ENCODE data around the gene SCGN.

SCGN gene

GRCh38 chr6:25685896-25686295, 33.9 kb downstream of the SCGN start:
- DNase-seq (ENCODE audit: low spot score) = no peak

GRCh38 chr6:25686856-25687255, 34.8 kb downstream of the SCGN start:
- no peak for DNase-seq (ENCODE audit: low spot score)

- DNase-seq (ENCODE audit: low spot score) = no peak
These were observed 38.0 kb downstream of the SCGN start for GRCh38 chr6:25689966-25690365.

- DNase-seq (ENCODE audit: low spot score) = no peak
These were observed 39.9 kb downstream of the SCGN start for GRCh38 chr6:25691894-25692293.

DNA sequence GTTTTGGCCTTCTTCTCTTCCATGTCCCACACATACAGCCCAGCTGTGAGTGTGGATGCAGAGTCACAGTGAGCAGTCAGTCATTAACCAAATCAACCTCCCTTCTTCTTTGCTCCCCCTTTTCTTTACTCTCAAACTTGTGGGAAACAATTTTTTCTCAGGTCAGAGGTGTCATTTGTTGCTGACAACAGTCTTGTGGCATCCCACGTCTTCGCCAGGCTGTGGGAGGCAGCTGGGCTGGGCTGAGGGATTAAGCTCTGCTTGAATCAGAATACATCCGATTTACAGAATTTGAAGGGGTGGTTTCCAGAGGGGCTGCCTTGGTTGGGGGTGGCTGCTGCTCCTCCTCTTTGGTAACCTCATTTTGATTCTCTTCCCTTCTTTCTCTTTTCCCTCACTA, 40.5 kb downstream of the SCGN start:
- DNase-seq (ENCODE audit: low spot score) = no peak

- DNase-seq (ENCODE audit: low spot score) = no peak
These were observed 42.4 kb downstream of the SCGN start for GRCh38 chr6:25694366-25694765.

- no peak for DNase-seq (ENCODE audit: low spot score)
These were observed 43.7 kb downstream of the SCGN start for GRCh38 chr6:25695671-25696070.

GRCh38 chr6:25697537-25698340, 45.7 kb downstream of the SCGN start:
- DNase-seq (ENCODE audit: low spot score) = no peak

GRCh38 chr6:25698631-25699030, 46.6 kb downstream of the SCGN start:
- no peak for DNase-seq (ENCODE audit: low spot score)

- no peak for DNase-seq (ENCODE audit: low spot score)
These were observed 47.6 kb downstream of the SCGN start for GRCh38 chr6:25699649-25700048.

DNA sequence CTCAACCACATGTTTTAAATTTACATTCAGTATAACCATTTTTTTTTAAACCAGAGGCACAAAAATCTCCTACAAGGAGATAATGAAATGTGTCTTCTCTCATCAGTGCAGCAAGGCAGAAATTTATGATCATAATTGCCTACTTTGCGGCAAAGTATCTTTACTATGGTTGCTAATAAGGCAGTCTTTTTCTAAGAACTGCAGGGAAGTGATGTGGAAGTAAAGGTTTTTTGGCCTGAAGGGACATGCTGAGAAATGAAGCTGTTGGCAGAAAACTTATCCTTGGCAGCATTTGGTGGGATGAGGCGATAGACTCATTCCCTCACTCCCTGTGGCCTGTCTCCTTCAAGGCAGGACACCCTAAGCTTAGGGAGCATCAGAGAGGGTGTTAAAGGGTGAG, 48.7 kb downstream of the SCGN start:
- no peak for DNase-seq (ENCODE audit: low spot score)

GRCh38 chr6:25701807-25702206, 49.8 kb downstream of the SCGN start:
- DNase-seq (ENCODE audit: low spot score) = no peak

DNA sequence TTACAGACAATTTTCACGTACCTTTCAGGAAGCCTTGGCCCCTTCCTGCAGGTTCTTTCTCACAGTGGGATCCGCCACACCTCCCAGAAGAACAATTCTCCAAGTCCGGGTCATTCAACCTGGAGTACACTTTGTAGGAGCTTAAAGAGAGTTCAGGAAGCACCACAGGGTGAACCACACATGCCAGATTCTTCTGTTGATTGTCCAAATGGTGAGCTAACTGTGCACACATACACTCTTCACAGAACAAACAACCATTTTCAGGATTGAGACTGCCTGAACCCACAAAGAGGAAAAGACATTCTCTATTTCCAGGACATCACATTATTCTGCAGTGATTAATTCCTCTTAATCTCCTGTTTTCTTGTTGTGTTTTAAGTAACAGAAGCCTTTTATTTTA, 51.0 kb downstream of the SCGN start:
- DNase-seq (ENCODE audit: low spot score) = no peak

DNA sequence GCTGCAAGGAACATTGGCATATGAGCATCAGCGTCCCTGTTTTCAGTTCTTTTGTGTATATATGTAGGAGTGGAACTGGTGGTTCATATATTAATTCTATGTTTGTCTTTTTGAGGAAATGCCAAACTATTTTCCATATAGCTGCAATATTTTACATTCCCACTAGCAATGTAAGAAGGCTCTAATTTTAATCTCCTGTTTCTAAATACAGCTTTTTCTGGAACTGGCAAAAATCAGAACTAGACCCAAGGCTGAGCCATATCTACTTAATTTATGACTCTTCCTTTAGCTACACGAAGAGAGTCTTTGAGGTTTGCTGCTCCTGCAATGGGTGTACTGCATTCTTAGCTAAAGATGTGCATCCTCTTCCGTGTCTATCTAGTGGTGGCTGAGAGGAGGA, 52.0 kb downstream of the SCGN start:
- DNase-seq (ENCODE audit: low spot score) = no peak

GRCh38 chr6:25706314-25707014, 54.4 kb downstream of the SCGN start:
- DNase-seq (ENCODE audit: low spot score) = no peak

DNA sequence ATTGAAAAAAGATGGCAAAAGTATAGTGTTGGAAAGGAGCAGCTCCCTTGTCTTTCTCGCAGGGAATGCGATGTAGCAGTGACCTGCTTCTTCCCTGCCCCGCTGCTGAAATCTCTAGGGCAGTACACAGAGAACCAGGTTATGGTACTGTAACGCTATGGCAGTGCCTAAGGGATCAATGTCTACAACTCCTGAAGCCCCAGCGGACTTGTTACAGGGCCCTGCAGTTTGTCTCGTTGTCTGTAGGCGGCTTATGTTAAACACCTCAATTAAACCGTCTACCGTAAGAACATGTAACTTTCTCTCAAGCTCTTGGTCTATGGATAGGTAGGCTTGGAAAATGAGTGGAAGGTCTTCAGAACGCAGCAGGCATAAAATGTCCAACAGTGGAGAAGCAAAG, 57.7 kb downstream of the SCGN start:
- no peak for DNase-seq (ENCODE audit: low spot score)

DNA sequence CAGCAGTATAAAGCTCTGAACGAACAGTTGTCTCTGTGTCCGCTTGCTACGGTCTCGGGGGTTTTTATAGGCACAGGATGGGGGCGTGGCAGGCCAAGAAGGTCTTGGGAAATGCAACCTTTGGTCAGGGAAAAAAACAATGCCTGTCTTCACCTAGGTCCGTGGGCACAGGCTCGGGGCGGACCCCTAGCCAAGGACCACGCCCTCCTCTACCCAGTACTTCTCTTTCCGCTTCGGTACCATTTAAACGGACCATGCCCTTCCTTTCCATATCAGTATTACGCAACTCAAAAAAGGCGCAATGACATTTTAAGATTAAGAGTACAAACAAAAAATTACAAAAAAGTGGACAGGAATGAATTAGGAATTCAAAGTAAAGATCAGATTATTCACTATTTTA, 58.3 kb downstream of the SCGN start:
- DNase-seq (ENCODE audit: low spot score) = no peak

GRCh38 chr6:25713824-25714223, 61.8 kb downstream of the SCGN start:
- no peak for DNase-seq (ENCODE audit: low spot score)

DNA sequence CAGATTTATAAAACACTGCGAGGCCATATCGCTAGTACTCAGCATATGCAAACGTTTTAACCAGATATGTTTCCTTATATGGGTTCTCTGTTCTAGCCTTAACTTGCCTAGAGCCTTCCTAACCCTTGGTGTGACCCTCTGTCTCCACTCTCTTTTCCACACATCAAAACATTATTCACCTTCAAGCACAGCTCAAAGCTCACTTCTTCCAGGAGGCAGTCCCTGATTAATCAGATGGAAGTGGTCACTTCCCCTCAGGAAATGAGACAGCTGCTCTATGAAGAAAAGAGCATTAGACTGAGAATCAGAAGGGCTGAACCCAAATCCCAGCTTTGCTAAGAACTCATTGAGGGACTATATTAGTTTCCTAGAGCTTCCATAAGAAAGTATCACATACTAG, 62.8 kb downstream of the SCGN start:
- peak; percentile 9 for DNase-seq (ENCODE audit: low spot score)

- no peak for DNase-seq (ENCODE audit: low spot score)
These were observed 63.8 kb downstream of the SCGN start for GRCh38 chr6:25715794-25716193.

GRCh38 chr6:25717866-25718740, 66.1 kb downstream of the SCGN start:
- DNase-seq (ENCODE audit: low spot score) = peak; percentile 53

GRCh38 chr6:25726122-25726911, 74.3 kb downstream of the SCGN start:
- no peak for DNase-seq (ENCODE audit: low spot score)
